RKO (cell line): Measurements from ENCODE around the gene JADE1.

Experiments used
- DNase-seq: peaks from one replicate; pipeline ENCODE4 v3.0.0-alpha.2; 2016; ENCODE audit warnings: low spot score

JADE1 gene

DNA sequence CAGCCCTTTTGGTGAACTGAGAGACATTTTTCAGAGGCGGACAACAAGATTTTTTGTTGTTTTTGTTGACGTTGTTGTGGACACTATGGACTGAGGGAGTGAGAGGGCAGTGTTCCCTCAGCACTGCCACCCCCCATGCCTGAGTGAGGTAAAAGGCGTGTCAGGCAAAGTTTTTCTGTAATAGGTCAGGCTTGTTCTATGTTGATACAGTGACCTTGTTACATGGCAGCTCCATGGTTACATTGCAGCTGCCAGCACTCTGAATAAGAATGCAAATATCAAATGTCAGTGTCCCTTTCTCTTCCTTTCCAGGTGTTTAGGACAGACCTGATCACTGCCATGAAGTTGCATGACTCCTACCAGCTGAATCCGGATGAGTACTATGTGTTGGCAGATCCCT is 36.6 kb downstream of the JADE1 start:
- no peak for DNase-seq

DNA sequence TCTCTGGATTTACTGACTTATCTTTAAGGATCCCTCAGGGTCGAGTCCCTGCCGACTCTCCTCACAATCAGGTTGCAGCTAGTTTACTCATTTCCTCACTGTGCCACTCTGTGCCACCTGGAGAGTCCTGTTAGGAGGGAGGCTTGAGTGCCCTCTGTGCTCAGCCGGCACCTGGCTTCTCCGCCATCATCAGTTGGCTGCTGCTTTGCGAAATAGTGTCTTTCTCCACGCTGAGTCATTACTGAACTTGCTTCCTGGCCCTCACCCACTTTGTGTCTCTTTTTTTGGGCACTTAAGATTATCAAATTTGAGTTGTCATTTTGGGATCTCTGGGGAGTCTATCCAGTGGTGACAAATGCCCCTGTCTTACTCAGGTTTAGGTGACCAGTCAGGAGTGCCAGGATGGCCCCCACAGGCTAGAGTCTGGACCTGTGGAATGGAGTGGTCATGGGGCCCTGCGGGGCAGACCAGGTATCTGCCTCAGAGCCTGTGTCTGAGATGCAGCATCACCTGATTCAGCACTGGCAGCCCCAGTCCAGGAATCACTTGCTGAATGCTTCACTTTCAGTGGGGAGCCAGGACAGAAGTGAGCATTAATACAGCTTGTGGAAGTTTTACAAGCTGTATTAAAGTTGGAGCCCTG is 37.7 kb downstream of the JADE1 start:
- DNase-seq, result no peak

DNA sequence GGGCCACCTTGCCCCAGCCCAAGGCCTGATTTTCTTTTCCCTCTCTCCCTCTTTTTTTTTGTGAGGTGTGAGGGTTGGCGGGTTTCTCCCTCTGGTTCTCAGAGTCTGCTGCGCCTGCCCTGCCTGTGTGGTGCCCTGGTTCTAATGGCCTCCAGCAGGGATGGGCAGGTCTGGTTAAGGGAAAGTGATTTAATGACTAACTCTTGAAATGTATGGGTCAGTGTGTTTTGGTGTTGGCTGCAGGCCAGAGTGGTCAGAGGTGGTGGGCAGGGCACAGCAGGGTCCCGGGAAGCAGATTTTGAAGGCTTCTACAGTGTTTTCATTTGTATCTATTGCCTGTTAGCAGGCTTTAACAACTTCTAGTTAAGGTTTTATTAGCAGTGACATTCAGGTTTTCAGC is 39.0 kb downstream of the JADE1 start:
- DNase-seq, result no peak

DNA sequence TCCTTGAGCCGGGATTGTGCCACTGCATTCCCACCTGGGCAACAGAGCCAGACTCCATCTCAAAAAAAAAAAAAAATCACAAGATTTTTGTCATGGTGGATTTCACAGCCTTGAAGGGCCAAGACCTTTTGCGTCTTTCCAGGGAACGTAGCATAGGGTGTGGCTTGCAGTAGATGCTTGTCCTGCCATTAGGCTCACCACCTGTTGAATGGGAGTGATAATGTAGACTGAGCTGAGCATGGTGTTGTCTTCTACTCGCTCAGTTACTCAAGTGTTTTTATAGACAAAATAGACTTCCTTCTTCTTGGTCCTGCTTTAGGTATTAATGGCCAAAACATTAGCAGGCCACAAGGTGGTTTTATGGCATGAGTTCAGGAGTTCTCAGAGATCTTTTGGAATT is 40.8 kb downstream of the JADE1 start:
- no peak for DNase-seq

DNA sequence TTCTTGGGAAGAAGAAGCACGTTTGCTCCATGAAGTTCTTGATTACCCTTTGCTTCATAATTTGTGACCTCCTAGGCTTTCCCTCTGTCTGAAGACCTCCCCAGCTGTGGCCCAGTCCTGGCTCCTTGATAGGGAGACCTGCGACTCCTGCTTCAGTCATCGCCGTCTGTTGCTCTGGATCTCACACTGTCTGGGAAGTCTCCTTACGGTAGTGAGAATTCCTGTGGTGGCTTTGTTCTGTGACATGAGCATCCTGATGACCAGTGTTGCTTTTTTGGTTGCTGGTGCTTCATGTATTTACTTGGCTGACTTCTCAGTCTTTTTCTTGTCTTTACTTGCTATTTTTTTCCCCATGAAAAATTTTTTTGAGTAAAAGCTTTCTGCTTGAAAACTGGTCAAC is 44.2 kb downstream of the JADE1 start:
- no peak for DNase-seq

DNA sequence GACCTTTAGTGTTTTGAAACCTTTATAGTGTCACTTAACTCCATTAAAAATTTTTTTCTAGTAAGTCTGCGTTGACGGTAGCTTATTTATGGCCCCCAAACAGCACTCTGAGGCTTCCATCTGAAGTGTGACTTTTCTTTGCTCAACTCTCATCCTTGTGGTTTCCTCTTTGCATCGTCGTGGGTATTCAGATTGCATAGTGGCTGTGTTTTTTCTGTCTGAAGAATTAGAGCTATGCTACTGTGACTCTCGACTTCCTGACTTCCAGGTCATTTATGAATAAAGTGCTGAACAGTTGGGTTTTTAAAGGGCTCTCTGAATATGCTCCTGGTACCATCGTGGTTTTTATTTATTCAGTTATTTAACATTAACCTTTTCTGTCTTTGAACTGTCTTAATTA is 44.9 kb downstream of the JADE1 start:
- no peak for DNase-seq

DNA sequence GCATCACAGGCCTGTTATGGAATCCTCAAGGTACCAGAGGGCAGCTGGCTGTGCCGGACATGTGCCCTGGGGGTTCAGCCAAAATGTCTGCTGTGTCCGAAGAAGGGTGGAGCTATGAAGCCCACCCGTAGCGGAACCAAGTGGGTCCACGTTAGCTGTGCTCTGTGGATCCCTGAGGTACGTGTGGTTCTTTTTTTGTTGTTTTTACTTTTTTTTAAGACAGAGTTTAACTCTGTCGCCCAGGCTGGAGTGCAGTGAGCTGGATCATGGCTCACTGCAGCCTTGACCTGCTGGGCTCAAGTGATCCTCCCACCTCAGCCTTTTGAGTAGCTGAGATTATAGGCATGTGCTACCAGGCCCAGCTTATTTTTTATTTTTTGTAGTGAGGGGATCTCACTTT is 46.1 kb downstream of the JADE1 start:
- DNase-seq, result no peak

- no peak for DNase-seq
These were observed 46.7 kb downstream of the JADE1 start for GRCh38 chr4:128856246-128856645.

GRCh38 chr4:128858879-128859671 is 49.6 kb downstream of the JADE1 start:
- no peak for DNase-seq

DNA sequence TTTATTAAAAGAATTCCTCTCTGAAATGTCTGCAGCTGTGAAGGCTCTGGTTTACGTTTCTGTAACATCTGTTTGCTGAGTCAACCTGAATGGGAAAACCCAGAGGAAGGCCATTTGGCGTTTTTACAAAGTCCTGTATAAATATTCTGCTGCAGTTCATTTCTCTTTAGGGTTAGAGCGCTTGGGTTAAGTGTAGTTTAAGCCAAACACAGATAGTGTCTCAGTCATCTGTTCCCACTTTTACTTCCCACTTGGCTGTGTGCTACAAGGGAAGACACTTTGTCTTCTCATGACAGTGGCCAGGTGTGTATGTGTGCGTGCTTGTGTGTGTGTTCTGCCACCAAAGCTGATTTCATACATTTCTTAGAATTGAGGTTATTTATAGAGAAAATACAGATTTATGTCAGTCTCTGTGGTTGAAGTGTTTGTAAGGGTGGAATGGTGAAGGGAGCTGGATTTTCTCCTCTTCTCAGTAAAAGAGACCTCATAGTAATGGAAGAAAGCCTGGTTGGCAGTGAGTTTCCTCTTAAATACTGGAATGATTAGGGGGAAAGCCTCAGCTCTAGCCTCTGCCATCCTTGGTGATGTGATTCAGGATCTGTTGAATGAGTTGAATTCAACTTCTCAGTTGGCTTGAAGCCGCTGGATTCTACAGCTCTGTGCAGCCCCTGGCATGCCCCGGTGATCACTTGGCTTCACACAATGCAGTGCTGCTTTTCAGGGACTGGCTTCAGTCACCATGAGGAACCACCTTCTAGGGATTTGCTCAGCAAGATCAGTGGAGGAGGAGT is 50.6 kb downstream of the JADE1 start:
- no peak for DNase-seq

- DNase-seq, result no peak
These were observed 52.5 kb downstream of the JADE1 start for GRCh38 chr4:128861856-128862518.

DNA sequence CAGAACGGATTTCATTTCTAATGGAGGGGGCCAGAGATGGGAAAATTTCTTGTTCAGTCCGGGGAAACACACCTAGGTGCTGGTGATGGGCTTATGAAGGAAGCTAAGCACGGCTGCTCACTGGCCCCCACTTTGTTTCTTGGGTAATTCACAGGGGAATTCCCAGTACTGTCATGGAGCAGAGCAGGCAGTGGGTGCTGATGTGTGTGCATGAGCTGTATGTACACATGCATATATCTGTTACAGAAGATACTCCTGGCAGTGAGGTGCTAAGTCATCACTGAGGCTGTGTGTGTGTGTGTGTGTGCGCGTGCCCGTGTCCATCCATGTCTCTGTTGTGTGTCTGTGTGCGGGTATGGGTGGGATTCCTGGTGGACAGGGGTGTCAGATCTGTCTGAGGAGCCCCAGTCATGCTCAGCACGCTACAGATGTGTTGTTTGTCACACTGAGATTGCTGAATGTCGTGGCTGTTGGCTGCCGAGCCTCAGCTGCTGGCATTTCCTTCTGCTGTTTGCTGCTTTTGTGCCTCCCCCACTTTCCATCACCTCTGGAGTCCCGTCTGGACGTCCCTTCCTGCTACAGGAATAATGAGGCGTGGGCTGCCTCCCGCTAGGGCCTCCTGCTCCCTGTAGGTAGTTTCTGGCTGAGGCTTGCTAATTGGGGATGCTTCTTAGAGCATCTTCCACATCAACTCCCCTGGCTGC is 53.3 kb downstream of the JADE1 start:
- no peak for DNase-seq

DNA sequence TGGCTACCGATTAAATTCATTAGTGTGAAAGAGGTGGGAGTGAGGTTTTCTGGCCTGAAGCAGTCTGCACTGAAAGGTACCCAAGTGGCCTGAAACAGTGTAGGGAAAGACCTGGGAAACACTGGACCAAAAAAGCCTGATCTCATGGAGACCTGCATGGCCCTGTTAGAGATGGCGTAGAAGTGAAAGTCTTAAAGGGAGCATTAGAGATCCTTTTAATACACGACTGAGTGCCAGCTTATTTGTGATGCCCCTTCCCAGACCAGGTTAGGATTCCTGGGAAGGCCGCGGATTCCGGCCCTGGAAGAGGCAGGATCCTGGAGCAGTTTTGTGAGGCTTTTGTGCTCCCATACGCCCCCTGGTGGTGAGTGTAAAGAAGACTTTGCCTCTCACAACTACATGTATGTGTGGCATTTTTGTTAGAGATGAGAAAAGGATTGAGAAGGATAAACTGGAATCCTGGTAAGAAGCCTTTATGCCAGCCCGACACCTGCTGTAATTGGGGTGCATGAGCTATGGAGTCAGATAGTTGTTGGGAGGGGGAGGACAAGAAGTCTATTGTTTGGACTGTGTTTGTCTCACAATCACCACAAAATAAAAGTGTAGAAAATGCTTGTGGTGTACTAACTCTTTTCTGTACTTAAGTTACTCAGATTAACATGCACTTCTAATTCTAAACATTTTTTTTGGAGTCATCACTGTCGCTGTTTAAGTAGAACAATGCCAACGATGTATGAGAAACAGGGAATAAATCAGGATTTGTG is 54.0 kb downstream of the JADE1 start:
- DNase-seq, result peak; percentile 63

GRCh38 chr4:128865132-128865531 is 55.6 kb downstream of the JADE1 start:
- DNase-seq, result no peak

DNA sequence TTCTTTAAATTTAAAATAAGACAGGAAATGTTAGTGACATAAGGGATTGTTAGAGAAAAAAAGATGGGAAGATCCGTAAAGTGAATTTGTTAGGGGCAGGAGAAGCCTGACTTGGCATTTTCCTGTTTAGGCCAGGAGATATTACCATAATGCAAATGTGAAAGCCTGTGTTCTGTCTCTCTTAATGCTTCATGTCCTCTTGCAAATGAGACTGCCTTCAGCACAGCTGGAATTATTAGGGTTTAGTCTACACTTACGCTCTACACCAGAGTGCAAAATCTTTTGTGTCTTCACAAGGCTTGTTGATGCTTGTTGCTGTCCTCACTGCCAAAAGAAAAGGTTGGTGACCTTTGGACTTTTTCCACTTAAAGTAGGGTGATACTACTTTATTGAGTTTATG is 56.8 kb downstream of the JADE1 start:
- no peak for DNase-seq

- DNase-seq, result no peak
These were observed 57.2 kb downstream of the JADE1 start for GRCh38 chr4:128866691-128867090.

GRCh38 chr4:128868758-128869157 is 59.3 kb downstream of the JADE1 start:
- no peak for DNase-seq

DNA sequence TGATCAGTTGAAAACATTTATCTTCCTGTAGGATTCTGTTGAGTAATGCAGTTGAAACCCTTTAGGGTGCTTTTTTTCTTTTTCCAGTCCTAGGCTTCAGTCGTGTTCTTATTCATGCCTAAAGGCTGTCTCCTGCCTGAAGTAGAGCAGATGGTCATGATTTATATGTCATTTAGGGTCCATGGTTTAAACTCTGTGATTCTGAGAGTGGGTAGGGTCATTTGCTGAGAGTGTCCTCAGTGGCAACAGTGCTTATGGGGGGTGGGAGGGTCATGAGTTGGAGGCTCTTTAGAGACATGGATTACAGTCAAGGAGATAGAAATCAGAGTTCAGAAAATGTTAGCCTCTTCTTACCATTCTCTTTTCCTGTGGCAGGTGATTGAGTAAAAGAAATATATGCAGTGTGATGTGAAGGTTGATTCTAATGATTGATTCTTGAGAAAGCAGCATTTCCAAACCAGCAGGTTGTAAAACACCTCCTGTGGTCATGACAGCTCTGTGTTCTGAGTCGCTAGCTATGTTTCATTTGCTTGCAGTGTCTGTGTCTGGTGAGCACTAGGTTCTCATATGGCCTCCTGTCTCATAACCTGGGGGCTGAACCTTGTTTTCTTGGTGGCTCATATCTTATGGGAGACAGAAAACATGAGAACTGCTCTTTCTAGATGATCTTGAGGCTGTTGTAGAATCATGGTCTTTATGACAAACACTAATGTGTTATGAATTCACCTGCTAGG is 60.4 kb downstream of the JADE1 start:
- no peak for DNase-seq

- peak; percentile 11 for DNase-seq
These were observed 62.4 kb downstream of the JADE1 start for GRCh38 chr4:128871948-128872347.

DNA sequence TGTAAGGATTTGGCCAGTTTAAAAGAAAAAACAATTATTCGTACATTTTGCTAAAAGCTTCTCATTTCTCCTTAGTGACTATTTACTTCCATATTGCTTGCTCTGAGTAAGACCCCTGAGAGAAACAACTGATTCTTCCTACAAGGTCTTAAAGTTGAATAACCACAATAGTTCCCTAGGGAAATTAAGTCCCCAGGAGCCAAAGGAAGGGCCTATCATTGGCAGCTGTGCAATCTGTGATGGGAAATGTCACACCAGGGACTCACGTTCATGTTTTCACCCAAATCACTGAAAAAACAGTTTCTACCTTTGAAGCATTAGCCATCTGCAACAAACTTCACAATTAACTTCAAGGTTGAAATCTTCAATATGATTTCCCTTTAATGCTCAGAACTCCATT is 66.7 kb downstream of the JADE1 start:
- no peak for DNase-seq
